Adipocyte (in vitro differentiated cells): ENCODE measurements around the gene HAGH.

ENCODE experiments used
- DNase-seq: peaks from one replicate; pipeline ENCODE4 v3.0.0-alpha.2; 2015; ENCODE audit warnings: low read depth
- H3K27me3 ChIP-seq: replicated peaks from 2 replicates; pipeline ENCODE4 v1.7.0; 2013; ENCODE audit warnings: mild to moderate bottlenecking, low read length, moderate library complexity; ENCODE audit not compliant: control insufficient read depth, insufficient read depth
- H3K36me3 ChIP-seq: 2 replicates; pipeline ENCODE4 v1.7.0; 2013; ENCODE audit warnings: low read length, mild to moderate bottlenecking, moderate library complexity; ENCODE audit not compliant: control insufficient read depth, insufficient read depth, severe bottlenecking
- H3K4me1 ChIP-seq: 2 replicates; pipeline ENCODE4 v1.7.0; 2013; ENCODE audit warnings: mild to moderate bottlenecking, low read length, moderate library complexity; ENCODE audit not compliant: control insufficient read depth, insufficient read depth
- H3K4me3 ChIP-seq: 2 replicates; pipeline ENCODE4 v1.7.0; 2013; ENCODE audit warnings: mild to moderate bottlenecking, low read length, moderate library complexity
- H3K9ac ChIP-seq: 2 replicates; pipeline ENCODE4 v1.7.0; 2013; ENCODE audit warnings: mild to moderate bottlenecking, low read length, moderate library complexity
- H3K9me3 ChIP-seq: 2 replicates; pipeline ENCODE4 v1.7.0; 2013; ENCODE audit warnings: mild to moderate bottlenecking, low read length, moderate library complexity; ENCODE audit not compliant: control insufficient read depth

Gene HAGH

DNA sequence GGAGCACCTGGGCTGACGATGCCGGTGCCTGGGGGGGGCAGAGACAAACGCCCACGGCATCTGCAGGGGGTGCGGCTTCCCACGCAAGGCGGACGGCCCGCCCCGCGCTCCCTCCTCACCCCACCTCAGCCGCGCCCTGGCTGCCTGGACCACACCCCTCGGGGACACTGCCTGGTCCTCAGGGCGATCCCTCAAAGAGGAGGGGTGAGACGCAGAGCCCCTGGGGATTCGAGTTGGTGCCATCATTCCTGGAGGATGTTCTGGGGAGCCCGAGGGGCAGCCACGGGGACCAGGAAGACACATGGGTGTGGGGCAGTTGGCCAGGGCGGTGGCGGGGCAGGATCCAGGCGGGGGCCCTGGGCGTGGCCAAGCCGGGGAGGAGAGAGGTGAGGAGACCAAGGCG, 37.0 kb downstream of the HAGH start:
- H3K9me3 ChIP-seq = no peaks in the 10 kb centered on the region
- no peak overlapping the region for H3K9ac ChIP-seq
- DNase-seq = no peak
- peaks cover 9% of the 10 kb centered on the region for H3K36me3 ChIP-seq
- no peaks in the 10 kb centered on the region for H3K4me1 ChIP-seq
- H3K27me3 ChIP-seq = no peaks in the 10 kb centered on the region
- H3K4me3 ChIP-seq = no peak overlapping the region

- H3K9me3 ChIP-seq = no peaks in the 10 kb centered on the region
- no peak overlapping the region for H3K4me3 ChIP-seq
- H3K9ac ChIP-seq = no peak overlapping the region
- no peak for DNase-seq
- H3K4me1 ChIP-seq = no peaks in the 10 kb centered on the region
- peaks cover 9% of the 10 kb centered on the region for H3K36me3 ChIP-seq
- H3K27me3 ChIP-seq = no peaks in the 10 kb centered on the region
These were observed 37.9 kb downstream of the HAGH start for GRCh38 chr16:1788708-1789100.

DNA sequence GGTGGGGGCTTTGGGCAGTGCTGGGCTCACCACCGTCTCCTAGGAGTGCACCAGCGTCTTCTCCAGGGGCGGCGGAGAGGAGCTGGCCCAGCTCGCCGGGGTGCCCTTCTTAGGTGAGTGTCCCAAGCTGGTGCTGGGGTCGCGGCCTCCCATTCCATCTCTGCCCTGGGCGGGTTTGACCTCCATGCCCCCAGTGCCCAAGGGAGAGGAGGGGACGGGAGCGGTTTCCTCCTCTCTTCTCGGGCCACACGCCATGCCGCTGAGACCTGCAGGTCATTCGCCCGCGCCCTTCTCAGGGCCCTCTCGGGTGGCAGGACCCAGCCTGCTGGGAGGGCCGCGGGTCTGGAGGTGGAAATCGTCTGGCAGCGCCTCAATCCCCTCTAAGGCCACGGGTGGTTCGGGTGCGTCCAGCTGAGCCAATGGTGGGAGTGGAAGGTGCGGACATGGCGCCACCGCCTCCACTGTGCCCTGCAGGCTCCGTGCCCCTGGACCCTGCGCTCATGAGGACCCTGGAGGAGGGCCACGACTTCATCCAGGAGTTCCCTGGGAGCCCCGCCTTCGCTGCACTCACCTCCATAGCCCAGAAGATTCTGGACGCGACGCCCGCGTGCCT, 38.4 kb downstream of the HAGH start:
- DNase-seq = no peak
- no peaks in the 10 kb centered on the region for H3K4me1 ChIP-seq
- H3K9me3 ChIP-seq = no peaks in the 10 kb centered on the region
- H3K4me3 ChIP-seq = no peak overlapping the region
- no peaks in the 10 kb centered on the region for H3K27me3 ChIP-seq
- no peak overlapping the region for H3K9ac ChIP-seq
- H3K36me3 ChIP-seq = peaks cover 9% of the 10 kb centered on the region

DNA sequence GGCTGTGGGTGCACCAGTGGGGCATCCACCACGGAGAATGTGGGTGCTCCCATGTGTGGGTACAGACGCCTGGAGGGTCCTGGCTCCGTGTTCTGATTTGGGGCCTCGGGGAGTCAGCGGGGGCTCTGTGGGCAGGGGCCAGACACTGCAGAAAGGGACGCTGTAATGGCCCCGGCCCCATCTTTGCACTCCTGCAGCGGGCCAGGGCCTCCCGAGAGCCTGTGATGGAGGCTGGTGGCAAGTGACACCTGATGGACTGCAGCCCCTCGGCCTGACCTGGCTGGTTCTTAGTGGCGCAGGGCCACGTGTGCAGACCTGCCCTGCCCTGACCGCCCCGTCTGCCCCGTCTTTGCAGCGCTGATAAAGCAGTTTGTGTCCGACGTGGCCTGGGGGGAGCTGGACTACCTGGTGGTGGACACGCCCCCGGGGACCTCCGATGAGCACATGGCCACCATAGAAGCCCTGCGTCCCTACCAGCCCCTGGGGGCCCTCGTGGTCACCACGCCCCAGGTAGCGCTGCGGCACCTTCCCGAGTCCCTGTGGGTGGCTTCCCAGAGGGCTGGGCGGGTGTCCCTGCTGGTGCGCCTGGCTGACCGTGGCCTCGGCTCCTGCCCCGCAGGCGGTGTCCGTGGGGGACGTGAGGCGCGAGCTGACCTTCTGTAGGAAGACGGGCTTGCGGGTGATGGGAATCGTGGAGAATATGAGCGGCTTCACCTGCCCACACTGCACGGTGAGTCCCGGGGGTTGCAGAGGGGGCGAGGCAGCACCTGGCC, 39.1 kb downstream of the HAGH start:
- no peak overlapping the region for H3K9ac ChIP-seq
- H3K36me3 ChIP-seq = peaks cover 9% of the 10 kb centered on the region
- H3K4me3 ChIP-seq = no peak overlapping the region
- DNase-seq = no peak
- H3K9me3 ChIP-seq = no peaks in the 10 kb centered on the region
- no peaks in the 10 kb centered on the region for H3K27me3 ChIP-seq
- H3K4me1 ChIP-seq = no peaks in the 10 kb centered on the region

GRCh38 chr16:1787056-1787321, 39.6 kb downstream of the HAGH start:
- no peak overlapping the region for H3K9ac ChIP-seq
- no peak for DNase-seq
- peaks cover 9% of the 10 kb centered on the region for H3K36me3 ChIP-seq
- no peaks in the 10 kb centered on the region for H3K27me3 ChIP-seq
- H3K9me3 ChIP-seq = no peaks in the 10 kb centered on the region
- no peak overlapping the region for H3K4me3 ChIP-seq
- H3K4me1 ChIP-seq = no peaks in the 10 kb centered on the region

DNA sequence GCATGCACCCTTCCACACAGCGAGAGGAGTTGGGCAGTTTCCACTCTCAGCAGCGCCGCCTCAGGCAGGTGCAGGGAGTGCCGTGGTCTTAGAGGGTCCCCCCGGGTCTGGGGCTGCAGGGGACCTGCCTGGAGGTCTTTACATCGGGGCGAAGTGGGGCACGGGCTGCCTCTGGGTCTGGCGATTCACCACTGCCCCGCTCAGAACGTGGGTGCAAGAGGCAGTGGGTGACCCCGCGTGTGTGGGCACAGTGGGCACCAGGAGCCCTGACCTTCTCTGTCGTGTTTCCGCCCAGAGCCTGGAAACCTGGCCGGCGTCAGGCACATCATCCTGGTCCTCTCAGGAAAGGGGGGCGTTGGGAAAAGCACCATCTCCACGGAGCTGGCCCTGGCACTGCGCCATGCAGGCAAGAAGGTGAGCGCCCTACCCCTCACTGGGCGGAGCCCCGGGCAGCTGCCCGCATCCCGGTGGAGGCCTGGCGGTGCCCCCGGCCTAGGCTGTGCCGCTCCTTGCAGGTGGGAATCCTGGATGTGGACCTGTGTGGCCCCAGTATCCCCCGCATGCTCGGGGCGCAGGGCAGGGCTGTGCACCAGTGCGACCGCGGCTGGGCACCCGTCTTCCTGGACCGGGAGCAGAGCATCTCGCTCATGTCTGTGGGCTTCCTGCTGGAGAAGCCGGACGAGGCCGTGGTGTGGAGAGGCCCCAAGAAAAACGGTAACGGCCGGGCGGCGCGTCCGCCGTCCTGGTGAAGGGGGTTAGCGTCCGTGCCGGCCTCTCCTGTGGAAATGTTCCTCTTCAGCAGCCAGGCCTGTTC, 40.2 kb downstream of the HAGH start:
- no peak overlapping the region for H3K9ac ChIP-seq
- H3K4me3 ChIP-seq = no peak overlapping the region
- H3K36me3 ChIP-seq = peaks cover 9% of the 10 kb centered on the region
- peaks cover 2% of the 10 kb centered on the region for H3K4me1 ChIP-seq
- no peaks in the 10 kb centered on the region for H3K27me3 ChIP-seq
- no peak for DNase-seq
- H3K9me3 ChIP-seq = no peaks in the 10 kb centered on the region

GRCh38 chr16:1785846-1786170, 40.8 kb downstream of the HAGH start:
- H3K9ac ChIP-seq = no peak overlapping the region
- no peak overlapping the region for H3K4me3 ChIP-seq
- no peaks in the 10 kb centered on the region for H3K9me3 ChIP-seq
- no peak for DNase-seq
- no peaks in the 10 kb centered on the region for H3K27me3 ChIP-seq
- peaks cover 9% of the 10 kb centered on the region for H3K36me3 ChIP-seq
- H3K4me1 ChIP-seq = peaks cover 5% of the 10 kb centered on the region

- H3K27me3 ChIP-seq = no peaks in the 10 kb centered on the region
- H3K4me1 ChIP-seq = peaks cover 5% of the 10 kb centered on the region
- DNase-seq = no peak
- H3K36me3 ChIP-seq = peaks cover 9% of the 10 kb centered on the region
- H3K4me3 ChIP-seq = no peak overlapping the region
- no peaks in the 10 kb centered on the region for H3K9me3 ChIP-seq
- no peak overlapping the region for H3K9ac ChIP-seq
These were observed 41.4 kb downstream of the HAGH start for GRCh38 chr16:1784977-1785845.

- peaks cover 5% of the 10 kb centered on the region for H3K4me1 ChIP-seq
- H3K9ac ChIP-seq = peak within 1 kb of the TSS; percentile 89
- H3K36me3 ChIP-seq = peaks cover 6% of the 10 kb centered on the region
- DNase-seq = peak; percentile 100
- H3K4me3 ChIP-seq = peak within 1 kb of the TSS; percentile 88
- no peaks in the 10 kb centered on the region for H3K9me3 ChIP-seq
- H3K27me3 ChIP-seq = no peaks in the 10 kb centered on the region
These were observed 44.0 kb downstream of the HAGH start, which contains the start of the genes NUBP2 and SPSB3 for GRCh38 chr16:1782408-1783264. Gene NUBP2, plus strand, starts transcription at chr16:1782960. Its CDS starts 61 bp downstream, at chr16:1783021. Gene SPSB3, minus strand, starts transcription at chr16:1782571. Its CDS starts 1,088 bp downstream, at chr16:1781483.

DNA sequence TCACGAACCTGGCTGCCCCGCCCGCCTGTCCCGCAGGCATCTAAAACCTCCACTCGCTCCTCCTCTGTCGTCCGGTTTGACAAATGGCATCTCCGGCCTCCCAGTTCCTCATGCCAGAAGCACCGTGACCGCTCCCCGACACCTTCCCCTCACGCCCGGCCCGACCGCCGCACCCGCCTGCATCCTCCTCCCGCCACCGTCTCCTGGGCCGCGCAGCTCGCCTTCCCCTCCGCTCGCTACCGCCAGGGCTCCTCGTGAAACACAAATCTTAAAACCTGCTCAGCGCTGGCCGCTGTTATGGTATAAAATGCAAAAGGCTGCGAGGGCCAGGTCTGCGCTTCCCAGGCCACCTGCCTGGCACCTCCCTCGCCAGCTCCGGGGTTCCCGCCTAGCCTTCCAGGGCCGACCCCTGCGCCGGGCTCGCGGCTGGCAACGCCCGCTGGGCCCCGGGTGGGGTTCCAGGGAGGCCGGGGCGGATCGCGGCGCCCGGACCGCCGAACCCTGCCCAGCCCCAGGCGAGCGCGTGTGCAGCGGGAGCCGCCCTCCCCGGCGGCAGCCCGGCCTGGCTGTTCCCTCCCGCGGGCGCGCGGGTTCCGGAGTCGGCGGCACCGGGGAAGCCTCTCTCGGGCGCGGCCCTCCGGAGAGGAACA, 44.7 kb downstream of the HAGH start:
- peak; percentile 56 for DNase-seq
- Histone ChIP-seq H3K9me3 (no peaks in the 10 kb centered on the region), H3K4me1 (peaks cover 5% of the 10 kb centered on the region), H3K27me3 (no peaks in the 10 kb centered on the region), H3K9ac (peak overlapping the region; percentile 89), H3K36me3 (peaks cover 11% of the 10 kb centered on the region), H3K4me3 (peak overlapping the region; percentile 88)
